NK-92 treated with Interleukin-12 subunit alpha and Interleukin-12 subunit beta, amount 100 ng/mL, for 24 hours (cell line): ENCODE data around the gene ITGA3.
"Not testable (repeated sequence)": the region's sequence is repeated elsewhere in the genome, so short reads cannot be mapped to it uniquely, and the experiment has no call there.

ENCODE experiments used
- DNase-seq: peaks from one replicate; lab custom pipeline; 2025; lab: John Stamatoyannopoulos, UW

ITGA3 gene

DNA sequence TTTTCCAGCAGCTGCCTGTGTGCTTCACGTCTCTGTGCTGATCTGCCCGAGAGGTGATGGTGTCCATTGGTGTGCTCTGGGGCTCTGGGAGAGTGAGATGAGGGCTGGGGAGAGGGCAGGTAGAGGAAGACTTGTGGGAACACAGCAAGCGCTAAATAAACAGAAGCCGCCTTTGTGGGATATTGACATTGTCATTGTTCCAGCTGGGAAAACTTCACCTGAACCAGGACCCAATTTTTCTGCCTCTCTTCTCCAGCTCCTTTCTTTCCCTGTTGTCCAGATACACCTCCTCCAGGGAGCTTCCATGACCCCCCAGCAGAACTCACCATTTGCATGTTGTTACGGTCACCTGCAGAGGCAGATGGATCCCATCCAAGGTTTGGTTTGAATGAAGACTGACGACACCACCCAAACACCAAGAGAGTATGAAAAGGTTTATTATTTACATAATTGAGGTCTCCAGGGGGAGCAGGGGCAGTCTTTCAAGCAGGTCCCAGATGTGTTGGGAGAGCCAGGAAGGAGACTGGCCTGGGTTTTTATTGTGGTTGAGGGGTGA is 3.6 kb upstream of the ITGA3 start:
- DNase-seq = no peak

DNA sequence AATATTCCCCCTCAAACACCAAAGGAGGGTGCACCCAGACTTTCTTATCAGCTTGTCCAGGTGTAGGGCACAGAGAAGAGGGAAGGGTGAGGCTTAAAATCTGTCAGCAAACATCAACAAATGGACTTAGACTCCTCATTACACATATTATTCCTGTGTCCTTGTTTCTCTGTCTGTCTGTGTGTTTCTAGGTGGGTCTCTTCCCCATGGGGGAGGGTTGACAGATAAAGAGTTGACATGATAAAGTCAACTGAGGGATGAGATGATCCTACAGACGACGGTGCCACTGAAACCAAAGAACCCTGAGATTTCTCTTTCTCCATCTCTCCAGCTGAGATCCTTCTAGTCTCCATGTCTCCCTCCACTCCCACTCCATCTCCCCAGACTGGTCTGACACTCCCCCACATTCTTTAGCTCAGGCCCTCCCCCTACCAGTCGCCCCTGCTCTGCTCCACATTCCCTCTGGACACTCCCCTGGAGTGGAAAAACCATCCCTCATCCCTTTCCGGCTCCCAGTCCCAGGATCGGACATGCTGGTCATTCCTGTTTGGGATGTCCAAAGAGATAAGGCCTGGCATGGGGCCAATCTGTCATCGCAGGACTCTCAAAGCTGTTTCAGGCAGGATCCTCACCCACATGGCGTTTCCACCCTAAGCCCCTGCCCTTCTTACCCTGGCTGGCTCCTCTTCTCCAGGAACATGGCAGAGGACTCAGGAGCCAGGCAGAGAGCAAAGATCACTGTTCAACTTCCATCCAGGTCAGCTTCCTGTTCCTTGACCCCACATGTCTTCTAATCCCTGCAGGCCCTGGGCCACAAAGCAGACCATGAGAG is 2.9 kb upstream of the ITGA3 start:
- no peak for DNase-seq

DNA sequence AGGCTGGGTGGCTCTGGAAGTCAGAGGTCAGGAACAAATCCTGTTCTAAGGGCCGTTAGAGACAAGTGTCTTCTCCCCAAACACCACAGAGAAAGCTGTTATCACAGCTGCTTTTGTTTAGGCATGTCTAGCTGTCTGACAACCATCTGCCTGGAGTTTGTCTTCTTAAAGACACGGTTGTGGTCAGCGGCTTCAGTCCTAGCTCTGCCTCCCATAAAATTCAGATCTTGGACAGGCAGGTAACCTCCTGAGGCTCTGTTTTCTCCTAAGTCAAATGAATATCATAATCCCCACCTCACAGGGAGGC is 2.3 kb upstream of the ITGA3 start:
- no peak for DNase-seq

DNA sequence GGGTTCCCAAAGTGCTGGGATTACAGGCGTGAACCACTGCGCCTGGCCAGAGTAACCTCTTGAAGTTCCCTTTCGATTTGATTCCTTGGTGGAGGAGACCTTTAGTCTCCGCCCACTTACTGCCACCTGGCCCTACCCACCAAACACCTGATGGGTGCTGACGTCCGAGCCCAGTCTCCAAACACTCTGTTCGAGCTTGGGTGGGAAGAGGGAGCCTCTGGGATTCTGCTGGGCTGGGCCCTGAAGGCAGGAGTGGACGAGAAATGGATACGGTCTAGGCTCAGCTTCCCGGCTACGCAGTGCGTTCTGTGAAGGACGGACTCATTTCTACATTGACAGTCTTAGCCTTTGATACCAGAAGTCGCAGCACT is 870 bp upstream of the ITGA3 start:
- no peak for DNase-seq

DNA sequence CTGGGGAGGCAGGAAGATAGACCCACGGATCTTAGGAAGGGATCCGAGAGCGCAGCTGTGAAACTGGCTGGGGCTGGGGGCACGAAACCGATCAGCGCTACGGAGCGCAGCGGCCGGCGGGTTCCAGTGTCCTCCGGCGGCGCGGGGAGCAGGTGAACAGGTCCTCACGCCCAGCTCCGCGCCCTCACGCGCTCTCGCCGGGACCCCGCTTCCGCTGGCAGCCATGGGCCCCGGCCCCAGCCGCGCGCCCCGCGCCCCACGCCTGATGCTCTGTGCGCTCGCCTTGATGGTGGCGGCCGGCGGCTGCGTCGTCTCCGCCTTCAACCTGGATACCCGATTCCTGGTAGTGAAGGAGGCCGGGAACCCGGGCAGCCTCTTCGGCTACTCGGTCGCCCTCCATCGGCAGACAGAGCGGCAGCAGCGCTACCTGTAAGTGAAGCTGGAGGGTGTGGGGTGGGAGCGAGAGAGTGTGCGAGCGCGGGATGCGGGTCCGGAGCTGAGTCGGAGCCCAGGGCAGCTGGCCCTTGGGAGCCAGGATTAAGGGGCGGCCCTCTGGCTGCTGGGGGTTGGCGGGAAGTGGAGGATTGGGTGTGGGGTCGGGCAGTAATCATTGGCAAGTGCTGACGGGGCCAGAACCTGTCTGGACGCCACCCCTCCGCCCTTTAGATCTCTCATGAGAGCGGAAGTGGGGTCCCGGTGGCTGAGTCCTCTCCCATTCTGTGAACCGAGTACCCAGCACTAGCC is 479 bp downstream of the ITGA3 start:
- no peak for DNase-seq

DNA sequence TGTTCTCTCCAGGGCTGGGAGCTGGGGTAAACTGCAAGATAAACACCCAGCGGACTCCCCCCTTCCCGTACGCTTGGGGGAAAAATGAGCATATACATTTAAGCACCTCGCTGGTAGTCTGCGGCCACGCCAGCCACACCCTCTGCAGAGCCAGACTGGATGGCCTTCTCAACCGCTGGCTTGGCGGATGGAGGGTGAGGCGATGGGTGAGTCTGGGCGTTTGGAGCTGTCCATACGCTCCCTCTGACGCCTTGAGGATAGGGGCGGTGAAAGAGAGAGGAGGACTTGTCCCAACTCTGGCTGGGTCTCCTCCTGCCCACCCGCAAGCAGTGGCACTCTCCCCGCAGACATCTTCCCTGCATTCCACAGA is 1.0 kb downstream of the ITGA3 start:
- no peak for DNase-seq

DNA sequence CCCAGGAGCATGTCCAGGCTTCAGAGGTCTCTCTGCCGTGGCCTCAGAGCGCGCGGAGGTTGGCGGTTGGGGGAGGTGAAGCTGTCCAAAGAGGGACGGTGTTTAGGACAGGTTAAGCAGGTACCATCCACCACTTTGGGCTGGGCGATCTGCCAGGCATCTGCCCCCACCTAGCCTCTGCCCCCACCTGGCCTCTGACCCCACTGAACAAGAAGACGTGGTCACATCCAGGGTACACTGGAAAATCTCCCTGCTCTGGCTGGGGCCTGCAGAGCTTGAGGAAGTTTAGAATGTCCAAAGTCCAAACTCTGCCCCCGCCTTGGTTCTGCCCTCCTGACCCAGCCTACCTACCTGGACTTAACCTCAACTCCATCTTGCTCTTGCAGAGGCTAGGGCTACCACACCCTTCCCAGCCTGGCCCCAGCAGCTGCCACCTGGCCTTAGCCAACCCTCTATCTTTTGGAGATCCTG is 1.6 kb downstream of the ITGA3 start:
- DNase-seq = no peak

DNA sequence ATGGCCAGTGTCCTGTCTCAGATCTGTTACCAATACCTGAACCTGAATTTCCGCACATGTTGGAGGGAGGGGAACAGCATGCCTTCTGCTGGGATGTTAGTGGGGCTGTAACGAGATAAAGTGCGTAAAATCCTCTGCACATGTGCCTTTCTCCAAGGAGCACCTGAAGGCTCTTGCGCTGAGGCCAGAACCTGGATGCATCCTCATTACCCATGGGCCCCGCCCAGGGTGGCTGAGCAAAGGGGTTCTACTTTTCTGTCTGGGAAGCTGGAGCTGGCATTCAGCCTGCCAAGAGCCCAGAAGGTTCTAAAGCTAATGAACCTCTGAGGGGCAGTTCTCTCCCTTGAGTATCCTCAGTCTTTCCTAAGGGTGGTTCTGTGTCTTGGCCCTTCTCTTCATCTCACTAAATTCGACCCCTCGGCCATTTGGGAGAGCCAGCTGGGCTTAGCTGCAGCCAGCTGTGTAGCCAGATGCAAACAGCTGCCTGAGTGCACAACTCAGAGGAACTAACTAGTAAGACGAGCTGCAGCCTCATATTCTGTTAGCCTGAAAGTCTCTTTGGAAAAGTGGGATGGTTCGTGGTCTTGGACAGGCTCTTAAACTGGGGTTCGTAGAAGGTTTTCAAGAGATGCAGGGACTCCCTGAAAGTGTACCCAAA is 2.5 kb downstream of the ITGA3 start:
- no peak for DNase-seq

DNA sequence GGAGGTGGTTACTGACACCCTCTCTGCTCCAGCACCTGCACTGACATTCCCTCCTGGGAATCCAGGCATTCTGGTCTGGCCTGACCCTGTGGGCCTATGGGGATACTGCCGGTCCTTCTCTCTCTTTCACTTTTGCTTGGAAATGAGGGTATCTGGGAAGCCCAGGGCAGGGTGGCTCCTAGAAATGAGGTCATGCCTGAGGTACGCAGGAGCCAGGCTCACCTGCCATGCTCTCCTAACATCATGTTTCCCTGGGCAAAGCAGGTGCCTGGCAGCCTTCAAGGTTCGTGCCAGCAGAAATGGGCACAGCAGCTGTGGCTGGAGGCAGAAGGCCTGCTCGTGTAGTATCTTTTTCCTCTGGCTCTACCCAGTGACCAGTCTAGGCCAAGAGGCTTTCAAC is 3.3 kb downstream of the ITGA3 start:
- no peak for DNase-seq

DNA sequence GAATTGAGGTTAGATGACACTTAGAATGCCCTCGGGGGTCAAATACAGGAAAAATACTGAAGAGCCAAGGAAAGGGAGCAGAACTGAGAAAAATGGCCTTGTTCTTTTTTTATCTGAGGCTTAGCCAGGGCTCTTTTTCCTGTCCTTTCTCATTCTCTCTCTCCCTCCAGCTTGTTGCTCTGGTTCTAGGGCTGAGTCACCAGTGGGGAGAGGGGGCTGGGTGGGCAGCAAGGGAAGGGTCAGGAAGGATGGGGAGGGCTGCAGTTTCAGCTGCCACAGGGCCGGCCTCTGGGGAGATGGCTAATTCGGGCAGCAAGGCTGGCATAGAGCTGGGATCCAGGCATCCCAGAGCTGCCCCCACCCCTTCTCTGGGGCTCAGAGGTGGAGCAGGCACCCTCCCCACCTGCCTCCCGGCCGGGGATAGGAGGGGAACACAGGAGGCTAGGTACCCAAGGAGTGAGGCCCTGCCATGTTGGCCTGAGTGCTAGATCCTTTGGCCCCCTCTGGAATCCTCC is 3.9 kb downstream of the ITGA3 start:
- DNase-seq = no peak

DNA sequence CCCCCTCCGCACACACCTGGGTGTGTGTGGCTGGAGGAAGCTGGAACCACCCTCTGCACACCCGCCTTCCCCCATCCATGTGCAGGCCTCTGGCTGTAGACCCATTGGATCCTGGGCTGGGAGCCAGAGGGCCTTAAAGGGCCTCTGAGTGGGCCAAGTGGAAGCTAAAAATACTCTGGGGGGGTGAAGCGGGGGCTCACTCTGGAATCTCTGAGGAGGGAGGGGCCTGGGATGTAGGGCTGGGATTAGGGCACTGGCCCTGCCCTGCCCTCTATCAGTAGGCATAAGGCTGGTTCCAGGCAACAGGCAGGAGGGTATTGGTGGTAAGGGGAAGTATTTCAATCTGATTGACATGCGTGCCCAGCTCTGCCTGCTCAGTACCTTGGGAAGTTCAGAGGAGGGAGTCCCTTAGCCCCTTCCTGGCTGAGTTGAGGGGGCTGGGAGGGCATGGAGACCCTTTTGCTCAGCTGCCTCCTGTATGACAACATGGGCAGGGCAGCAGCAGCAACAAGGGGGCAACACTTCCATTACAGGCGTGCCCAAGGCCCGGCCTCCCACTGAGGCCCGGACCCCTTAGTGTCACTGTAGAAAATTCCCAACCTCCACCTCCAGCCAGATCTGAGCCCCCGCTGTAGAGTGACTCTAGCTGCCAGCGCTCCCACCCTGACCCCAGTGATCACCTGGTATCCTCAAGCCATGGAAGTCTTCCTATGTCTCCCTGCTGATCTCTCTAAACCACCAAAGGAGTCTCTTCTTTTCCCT is 5.2 kb downstream of the ITGA3 start:
- no peak for DNase-seq

DNA sequence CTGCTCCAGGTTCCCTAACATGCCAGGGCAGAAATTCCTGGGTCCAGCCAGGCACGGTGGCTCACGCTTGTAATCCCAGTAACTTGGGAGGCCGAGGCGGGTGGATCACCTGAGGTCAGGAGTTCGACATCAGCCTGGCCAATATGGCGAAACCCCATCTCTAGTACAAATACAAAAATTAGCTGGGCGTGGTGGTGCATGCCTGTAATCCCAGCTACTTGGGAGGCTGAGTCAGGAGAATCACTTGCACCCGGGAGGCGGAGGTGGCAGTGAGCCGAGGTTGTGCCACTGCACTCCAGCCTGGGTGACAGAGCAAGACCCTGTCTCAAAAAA is 5.8 kb downstream of the ITGA3 start:
- DNase-seq = not testable (repeated sequence)

DNA sequence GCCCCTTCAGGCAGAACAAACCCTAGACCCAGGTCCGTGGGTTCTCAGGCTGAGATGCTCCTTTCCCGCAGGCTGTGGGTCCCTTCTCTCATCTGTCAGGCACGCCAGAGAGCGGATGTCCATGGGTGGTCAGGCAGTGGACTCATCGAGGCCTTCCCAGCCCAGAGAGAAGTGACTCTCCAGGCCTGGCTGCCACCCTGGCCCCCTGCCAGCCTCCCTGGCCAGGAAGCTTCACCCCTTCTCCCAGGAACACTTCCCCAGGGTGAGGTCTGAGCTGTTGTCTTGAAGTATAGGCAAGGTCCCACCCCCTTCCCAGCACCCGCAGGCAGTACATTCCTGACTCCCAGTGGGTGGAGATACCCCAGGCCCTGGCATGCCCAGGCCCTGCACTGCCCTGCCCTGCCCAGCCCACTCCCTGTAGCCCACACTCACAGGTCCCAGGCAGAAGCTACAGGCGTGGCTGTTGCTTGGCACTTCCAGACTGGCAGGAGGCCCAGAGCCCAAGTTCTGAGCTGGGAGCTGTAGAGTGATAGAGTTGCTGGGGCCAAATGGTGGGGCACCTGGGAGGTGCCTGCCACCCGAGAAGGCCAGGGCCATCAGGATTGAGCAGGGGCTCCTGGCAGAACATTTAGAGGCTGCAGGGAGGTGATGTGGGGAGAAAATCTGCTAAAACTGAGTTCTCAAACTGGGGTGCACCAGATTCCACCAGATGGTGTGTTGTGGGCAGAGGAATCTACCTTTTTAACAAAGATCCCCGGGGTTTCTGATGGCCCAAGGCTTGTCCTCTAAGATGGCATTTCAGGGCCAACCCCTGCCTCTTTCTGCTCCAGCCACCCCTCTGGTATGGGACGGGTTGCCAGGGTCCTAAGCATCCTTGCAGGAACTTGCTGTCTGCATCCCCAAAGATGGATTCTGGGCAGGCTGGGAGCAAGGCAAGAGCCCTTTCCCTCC is 6.7 kb downstream of the ITGA3 start:
- DNase-seq = no peak

DNA sequence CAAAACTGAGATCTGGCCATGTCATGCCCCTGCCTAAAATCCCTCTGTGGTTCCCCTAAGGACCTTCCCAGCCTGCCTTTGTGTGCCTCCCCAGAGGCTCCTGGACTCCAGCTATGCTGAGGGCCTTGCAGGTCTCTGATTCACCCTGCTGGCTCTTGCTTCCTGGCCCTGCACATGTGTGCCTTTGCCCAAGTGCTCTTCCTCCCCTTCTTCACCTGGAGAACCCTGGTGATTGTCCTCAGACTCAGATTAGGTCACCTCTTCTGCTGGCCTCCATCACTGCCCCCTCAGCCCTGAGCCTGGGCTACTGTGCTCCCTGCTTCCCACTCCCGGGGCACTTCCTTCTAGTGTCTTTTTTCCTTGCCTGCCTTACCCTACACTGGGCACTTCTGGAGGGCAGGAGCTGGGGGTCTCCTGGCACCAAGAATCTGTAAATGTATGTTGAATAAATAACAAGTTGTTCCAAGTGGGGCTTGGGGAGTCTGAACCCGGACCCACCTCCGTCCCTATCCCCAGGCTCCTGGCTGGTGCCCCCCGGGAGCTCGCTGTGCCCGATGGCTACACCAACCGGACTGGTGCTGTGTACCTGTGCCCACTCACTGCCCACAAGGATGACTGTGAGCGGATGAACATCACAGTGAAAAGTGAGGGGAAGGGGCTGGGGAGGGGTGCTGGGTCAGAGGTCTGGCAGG is 7.8 kb downstream of the ITGA3 start:
- no peak for DNase-seq

DNA sequence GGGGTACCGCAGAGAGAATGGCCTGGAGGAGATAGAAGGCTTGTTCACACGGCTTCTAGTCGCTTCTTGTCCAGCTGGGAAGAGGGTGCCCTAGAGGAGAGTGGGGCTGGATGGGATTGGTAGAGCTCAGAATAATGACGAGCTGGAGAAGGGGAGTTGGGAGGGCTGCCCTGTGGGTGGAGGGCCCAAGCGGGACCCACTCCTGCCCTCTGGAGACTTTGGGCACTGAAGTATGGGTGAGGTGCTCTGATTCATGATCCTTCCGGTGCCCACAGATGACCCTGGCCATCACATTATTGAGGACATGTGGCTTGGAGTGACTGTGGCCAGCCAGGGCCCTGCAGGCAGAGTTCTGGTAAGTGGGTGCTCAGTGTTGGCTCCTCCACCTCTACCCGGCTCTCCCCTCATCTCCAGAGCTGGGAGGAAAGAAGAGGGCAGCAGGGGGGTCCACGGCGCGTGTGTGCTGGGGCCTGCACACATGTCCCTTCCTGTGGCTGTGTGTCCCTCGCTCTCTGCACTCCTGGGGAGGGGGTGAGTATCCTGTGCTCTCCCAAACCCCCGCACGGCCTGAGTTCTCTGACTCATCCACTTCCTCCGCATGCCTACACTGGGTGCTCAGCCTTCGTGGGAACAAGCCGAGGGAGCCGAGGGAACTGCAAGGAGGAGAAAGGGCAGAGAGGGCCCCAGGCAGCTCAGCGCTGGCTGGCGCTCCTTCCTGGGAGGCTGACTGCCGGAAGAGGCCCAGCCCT is 8.5 kb downstream of the ITGA3 start:
- DNase-seq = no peak

DNA sequence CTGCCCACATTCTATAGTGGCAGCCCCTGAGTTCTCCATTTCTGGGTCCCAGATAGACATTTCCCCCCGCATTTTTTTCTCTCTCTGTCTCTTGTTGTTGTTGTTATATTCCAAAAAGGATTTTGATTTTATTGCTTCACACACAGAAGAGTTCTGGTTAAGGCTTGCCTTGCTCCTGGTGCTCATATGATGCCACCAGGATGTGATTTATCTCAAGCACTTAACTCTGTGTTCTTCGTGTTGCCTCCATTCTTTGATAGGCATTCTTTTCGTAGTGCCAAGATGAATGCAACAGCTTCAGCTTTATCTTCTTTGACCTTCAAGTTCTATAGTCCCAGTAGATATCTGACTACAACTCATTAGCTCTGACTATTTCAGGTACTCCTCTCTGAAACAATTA is 9.1 kb downstream of the ITGA3 start:
- no peak for DNase-seq

DNA sequence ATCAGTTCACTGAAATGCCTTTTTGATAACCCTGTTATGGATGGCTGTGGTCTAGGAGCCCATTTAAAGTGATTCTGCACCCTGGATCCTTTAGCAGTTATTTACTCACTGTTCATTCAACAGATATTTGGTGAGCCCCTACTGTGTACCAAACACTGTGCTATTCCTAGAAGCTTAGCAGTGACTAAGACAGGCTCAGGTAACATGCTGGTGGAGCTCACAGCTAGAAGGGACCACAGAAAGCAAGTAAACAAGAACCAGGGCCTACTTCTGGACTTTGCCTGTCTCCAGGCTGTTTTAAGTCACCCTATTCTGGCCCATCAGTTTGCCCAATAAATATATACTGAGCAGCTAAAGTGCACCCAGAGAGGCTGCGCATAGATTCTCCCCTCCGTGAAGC is 11.1 kb downstream of the ITGA3 start:
- no peak for DNase-seq

DNA sequence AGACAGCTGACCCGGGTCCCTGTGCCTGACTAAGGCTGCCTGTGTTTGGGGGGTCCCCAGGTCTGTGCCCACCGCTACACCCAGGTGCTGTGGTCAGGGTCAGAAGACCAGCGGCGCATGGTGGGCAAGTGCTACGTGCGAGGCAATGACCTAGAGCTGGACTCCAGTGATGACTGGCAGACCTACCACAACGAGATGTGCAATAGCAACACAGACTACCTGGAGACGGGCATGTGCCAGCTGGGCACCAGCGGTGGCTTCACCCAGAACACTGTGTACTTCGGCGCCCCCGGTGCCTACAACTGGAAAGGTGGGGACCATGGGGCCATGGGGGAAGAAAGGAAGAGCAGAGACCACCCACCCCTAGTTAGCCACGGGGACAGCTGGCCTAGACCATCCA is 12.1 kb downstream of the ITGA3 start:
- DNase-seq = no peak

DNA sequence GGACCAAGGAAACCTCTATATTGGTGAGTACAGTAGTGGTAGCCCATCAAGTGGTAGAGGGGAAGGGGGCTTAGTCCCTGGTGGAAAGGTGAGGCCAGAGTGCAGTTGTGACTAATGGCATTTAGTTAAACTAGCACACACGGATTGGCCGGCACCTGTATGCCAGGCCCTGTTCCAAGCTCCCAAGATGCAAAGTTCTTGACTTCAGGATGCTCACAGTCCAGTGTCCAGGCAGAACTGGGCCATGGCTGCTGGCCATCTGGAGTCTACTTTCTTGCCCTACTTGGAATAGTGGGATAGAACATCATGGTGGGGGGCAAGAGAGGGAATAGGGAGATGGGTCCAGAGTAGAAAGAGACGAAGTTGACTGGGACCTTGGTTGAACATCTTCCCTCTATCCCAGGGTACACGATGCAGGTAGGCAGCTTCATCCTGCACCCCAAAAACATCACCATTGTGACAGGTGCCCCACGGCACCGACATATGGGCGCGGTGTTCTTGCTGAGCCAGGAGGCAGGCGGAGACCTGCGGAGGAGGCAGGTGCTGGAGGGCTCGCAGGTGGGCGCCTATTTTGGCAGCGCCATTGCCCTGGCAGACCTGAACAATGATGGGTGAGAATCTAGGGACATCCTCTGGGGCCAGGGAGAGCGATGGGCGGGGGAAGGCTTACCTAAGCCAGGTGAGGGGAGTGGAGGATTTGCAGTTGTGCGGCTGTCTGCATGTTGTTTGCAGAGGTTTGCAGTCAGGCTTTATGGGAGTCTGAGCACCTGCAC is 15.2 kb downstream of the ITGA3 start:
- DNase-seq = no peak
